ENCODE data around the gene RNF217. TPM values are rescaled to one million over a fixed set of nuclear protein-coding genes. Genes with fewer than 3 reads are reported as not detected.
A peak's percentile ranks its signal among the peaks of the same experiment; 100 is the strongest.

The RNF217 gene
- total and polyA plus RNA-seq, 5 donors from 2014 or later: 0.12 TPM; not detected in 4

GRCh38 chr6:125088963-125089362 is 126.7 kb downstream of the RNF217 start:
- Mint-ChIP-seq H3K27me3 (no peaks in the 10 kb centered on the region), H3K4me3 (no peak overlapping the region), H3K36me3 (no peaks in the 10 kb centered on the region), H3K27ac (no peak overlapping the region), H3K4me1 (no peaks in the 10 kb centered on the region), H3K9me3 (peaks cover 0 to 2% (median 0%) of the 10 kb centered on the region in 7 donors)
- H3K4me3 ChIP-seq (ENCODE audit: low read depth, low read length): no peak overlapping the region
- H3K4me1 ChIP-seq (ENCODE audit: control insufficient read depth, insufficient read depth, low read length, poor library complexity, severe bottlenecking): no peaks in the 10 kb centered on the region
- no peak for DNase-seq
- no peak for ATAC-seq (ENCODE audit: low read depth in 2 of 2)
- no peaks in the 10 kb centered on the region for H3K36me3 ChIP-seq (ENCODE audit: control insufficient read depth, insufficient read depth, low read length)
- H3K9me3 ChIP-seq (ENCODE audit: control insufficient read depth in 2 of 2, low read length in 2 of 2): no peaks in the 10 kb centered on the region
- no peak overlapping the region for H3K27ac ChIP-seq (ENCODE audit: insufficient read depth, low read length, poor library complexity, severe bottlenecking)
- H3K27me3 ChIP-seq (ENCODE audit: control insufficient read depth, insufficient read depth, low read length): no peaks in the 10 kb centered on the region

DNA sequence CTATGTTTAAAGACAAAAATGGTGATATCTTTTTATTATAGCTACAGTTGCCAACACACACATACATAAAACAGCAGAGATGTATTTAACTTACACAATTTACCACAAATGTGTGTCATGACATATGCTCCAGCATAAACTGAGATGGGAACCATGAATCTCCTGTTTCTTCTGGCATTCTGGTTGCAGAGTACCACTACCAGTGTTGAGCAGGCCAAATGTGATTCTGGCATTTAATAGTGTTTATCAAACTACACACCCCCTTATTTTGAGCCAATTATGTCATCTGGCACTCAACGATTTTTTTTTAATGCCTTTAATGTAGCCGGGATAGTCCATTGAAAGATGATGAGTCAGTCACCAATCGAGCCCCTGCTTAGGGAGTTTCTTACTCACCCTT is 132.3 kb downstream of the RNF217 start:
- H3K27ac Mint-ChIP-seq: no peak overlapping the region
- H3K4me1 Mint-ChIP-seq: no peaks in the 10 kb centered on the region
- Histone ChIP-seq H3K27ac (ENCODE audit: insufficient read depth, low read length, poor library complexity, severe bottlenecking) (no peak overlapping the region), H3K4me3 (ENCODE audit: low read depth, low read length) (no peak overlapping the region), H3K36me3 (ENCODE audit: control insufficient read depth, insufficient read depth, low read length) (no peaks in the 10 kb centered on the region), H3K9me3 (ENCODE audit: control insufficient read depth in 2 of 2, low read length in 2 of 2) (no peaks in the 10 kb centered on the region), H3K4me1 (ENCODE audit: control insufficient read depth, insufficient read depth, low read length, poor library complexity, severe bottlenecking) (no peaks in the 10 kb centered on the region), H3K27me3 (ENCODE audit: control insufficient read depth, insufficient read depth, low read length) (no peaks in the 10 kb centered on the region)
- H3K36me3 Mint-ChIP-seq: no peaks in the 10 kb centered on the region
- H3K27me3 Mint-ChIP-seq: peaks cover 19% of the 10 kb centered on the region
- H3K4me3 Mint-ChIP-seq: no peak overlapping the region
- ATAC-seq (ENCODE audit: low read depth in 2 of 2): no peak
- peaks cover 0 to 4% (median 0%) of the 10 kb centered on the region in 7 donors for H3K9me3 Mint-ChIP-seq
- no peak for DNase-seq

DNA sequence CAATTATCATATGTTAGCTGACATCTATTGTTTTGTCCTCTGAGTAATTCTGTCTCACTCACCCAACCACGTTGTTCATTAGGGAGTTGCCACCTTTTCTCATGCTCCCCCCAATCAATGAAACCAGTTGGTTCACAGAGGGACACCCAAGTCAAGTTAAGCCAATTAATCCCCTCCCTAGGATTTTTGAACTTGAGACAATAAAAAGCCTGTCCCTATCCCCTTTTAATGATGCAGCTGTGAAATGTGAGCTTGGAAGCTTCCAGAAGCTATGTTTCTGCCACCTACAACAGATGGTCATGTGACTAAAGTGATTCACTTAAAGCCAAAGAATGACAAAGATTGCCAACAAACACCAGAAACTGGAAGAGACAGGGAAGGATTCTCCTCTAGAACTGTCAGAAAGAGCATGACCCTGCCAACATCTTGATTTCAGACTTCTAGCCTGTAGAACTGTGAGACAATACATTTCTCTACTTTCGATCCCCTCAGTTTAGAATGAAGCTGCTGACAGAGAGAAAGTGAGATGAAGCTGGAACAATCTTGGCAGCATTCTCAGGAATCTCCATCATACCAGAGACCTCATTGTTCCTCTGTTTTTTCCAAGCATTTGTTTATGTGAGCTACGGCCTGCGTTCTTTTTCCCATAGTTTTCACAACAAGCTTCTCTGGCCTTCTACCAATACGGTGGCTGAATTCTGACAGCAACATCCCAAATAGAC is 133.5 kb downstream of the RNF217 start:
- DNase-seq (no peak), ATAC-seq (ENCODE audit: low read depth in 2 of 2) (no peak)
- no peaks in the 10 kb centered on the region for H3K27me3 ChIP-seq (ENCODE audit: control insufficient read depth, insufficient read depth, low read length)
- H3K36me3 ChIP-seq (ENCODE audit: control insufficient read depth, insufficient read depth, low read length): no peaks in the 10 kb centered on the region
- no peaks in the 10 kb centered on the region for H3K4me1 ChIP-seq (ENCODE audit: control insufficient read depth, insufficient read depth, low read length, poor library complexity, severe bottlenecking)
- no peak overlapping the region for H3K4me3 ChIP-seq (ENCODE audit: low read depth, low read length)
- Mint-ChIP-seq H3K27me3 (peaks cover 28% of the 10 kb centered on the region), H3K27ac (no peak overlapping the region), H3K4me3 (no peak overlapping the region), H3K9me3 (peaks cover 0 to 4% (median 0%) of the 10 kb centered on the region in 7 donors), H3K36me3 (no peaks in the 10 kb centered on the region), H3K4me1 (no peaks in the 10 kb centered on the region)
- H3K27ac ChIP-seq (ENCODE audit: insufficient read depth, low read length, poor library complexity, severe bottlenecking): no peak overlapping the region
- no peaks in the 10 kb centered on the region for H3K9me3 ChIP-seq (ENCODE audit: control insufficient read depth in 2 of 2, low read length in 2 of 2)

DNA sequence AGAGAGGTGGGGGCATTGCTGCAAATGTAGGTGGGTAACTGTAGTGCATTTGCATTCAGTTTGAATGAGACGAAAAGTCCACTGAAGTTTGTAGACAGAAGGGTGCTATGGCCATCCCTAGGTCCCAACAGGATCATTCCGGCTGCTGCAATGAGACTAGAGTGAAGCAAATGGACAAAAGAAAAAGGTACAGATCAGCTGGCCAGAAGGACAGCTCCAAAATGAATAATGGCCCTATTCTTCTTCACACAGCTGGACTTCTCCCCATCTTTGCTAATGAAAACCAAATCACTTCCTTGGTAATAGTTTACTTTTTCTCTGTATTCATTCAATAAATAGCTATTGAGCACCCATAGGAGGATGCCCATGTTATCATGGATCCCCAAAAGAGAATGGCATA is 134.9 kb downstream of the RNF217 start:
- H3K4me1 ChIP-seq (ENCODE audit: control insufficient read depth, insufficient read depth, low read length, poor library complexity, severe bottlenecking): no peaks in the 10 kb centered on the region
- Mint-ChIP-seq H3K36me3 (no peaks in the 10 kb centered on the region), H3K27me3 (peaks cover 33% of the 10 kb centered on the region), H3K4me3 (no peak overlapping the region), H3K4me1 (no peaks in the 10 kb centered on the region), H3K27ac (no peak overlapping the region), H3K9me3 (peaks cover 0 to 4% (median 0%) of the 10 kb centered on the region in 7 donors)
- DNase-seq (no peak), ATAC-seq (ENCODE audit: low read depth in 2 of 2) (no peak)
- H3K4me3 ChIP-seq (ENCODE audit: low read depth, low read length): no peak overlapping the region
- no peaks in the 10 kb centered on the region for H3K36me3 ChIP-seq (ENCODE audit: control insufficient read depth, insufficient read depth, low read length)
- no peak overlapping the region for H3K27ac ChIP-seq (ENCODE audit: insufficient read depth, low read length, poor library complexity, severe bottlenecking)
- no peaks in the 10 kb centered on the region for H3K27me3 ChIP-seq (ENCODE audit: control insufficient read depth, insufficient read depth, low read length)
- no peaks in the 10 kb centered on the region for H3K9me3 ChIP-seq (ENCODE audit: control insufficient read depth in 2 of 2, low read length in 2 of 2)

DNA sequence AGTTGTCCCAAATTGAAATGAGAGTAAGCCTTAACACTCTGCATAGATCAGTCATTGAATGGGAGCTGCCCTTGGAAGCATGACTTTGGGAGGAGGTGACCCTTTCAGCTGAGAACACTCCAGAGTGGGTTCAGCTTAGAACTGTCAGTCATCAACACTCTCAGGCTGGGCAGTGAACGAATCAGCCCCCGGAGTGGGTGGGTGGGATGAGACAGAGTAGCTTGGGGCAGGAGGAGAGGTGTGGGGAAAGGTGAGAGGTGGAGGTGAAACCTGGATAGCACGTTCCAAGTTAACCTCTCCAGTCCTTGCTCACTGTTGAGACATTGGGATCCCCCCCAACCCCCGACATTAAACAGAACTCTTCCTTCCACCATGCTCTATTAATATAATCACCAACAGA is 136.0 kb downstream of the RNF217 start:
- ATAC-seq (ENCODE audit: low read depth in 2 of 2) (no peak), DNase-seq (no peak)
- Histone ChIP-seq H3K4me3 (ENCODE audit: low read depth, low read length) (no peak overlapping the region), H3K9me3 (ENCODE audit: control insufficient read depth in 2 of 2, low read length in 2 of 2) (no peaks in the 10 kb centered on the region), H3K4me1 (ENCODE audit: control insufficient read depth, insufficient read depth, low read length, poor library complexity, severe bottlenecking) (no peaks in the 10 kb centered on the region), H3K36me3 (ENCODE audit: control insufficient read depth, insufficient read depth, low read length) (no peaks in the 10 kb centered on the region), H3K27me3 (ENCODE audit: control insufficient read depth, insufficient read depth, low read length) (no peaks in the 10 kb centered on the region), H3K27ac (ENCODE audit: insufficient read depth, low read length, poor library complexity, severe bottlenecking) (no peak overlapping the region)
- H3K9me3 Mint-ChIP-seq: peaks cover 0 to 4% (median 0%) of the 10 kb centered on the region in 7 donors
- H3K27me3 Mint-ChIP-seq: peaks cover 33% of the 10 kb centered on the region
- H3K4me1 Mint-ChIP-seq: no peaks in the 10 kb centered on the region
- H3K4me3 Mint-ChIP-seq: no peak overlapping the region
- no peak overlapping the region for H3K27ac Mint-ChIP-seq
- H3K36me3 Mint-ChIP-seq: no peaks in the 10 kb centered on the region

DNA sequence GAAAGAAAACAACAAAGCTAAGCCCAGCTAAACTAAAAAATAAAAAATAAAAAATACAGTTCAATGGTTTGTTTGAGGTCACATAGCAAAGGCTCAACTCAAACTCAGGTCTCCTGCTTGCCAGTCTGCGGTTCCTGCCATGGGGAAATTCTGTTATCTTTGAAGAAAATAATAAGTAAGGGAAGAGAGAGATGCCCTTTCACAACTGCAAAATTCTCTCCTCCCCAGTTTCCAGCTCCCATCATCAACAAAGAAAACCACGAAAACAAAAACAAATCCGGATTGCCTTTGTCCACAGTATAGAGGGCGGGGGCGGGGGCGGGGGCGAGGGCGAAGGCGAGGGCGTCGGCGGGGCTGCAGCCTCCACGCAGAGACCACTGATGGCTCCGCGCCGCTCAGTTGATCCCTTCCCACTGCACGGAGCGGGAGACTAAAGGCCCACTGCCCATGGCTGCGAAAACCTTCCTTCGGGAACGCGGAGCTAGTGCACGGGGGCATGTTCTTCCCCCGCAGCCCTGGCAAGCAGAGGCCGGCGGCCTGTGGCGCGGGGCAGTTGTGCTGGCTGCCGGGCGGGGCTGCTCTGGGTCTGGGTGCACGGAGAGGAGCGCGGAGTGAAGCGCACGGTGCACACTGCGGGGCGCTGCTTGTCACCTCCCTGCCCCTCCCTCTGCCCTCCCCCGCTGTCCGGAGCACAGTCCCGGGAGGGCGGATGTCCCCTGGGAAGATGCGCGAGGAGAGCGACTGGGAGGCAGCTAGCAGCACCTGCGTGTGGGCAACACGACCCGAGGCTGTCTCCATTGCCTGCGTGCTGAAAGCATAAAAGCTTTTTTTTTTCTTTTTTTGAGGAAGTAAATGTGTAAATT is 137.2 kb downstream of the RNF217 start:
- no peaks in the 10 kb centered on the region for H3K9me3 ChIP-seq (ENCODE audit: control insufficient read depth in 2 of 2, low read length in 2 of 2)
- Mint-ChIP-seq H3K9me3 (peaks cover 0 to 4% (median 0%) of the 10 kb centered on the region in 7 donors), H3K36me3 (no peaks in the 10 kb centered on the region), H3K27me3 (peaks cover 33% of the 10 kb centered on the region), H3K4me1 (no peaks in the 10 kb centered on the region), H3K27ac (no peak overlapping the region), H3K4me3 (peak overlapping the region in 1 of 4 donors; percentile 46)
- no peak overlapping the region for H3K4me3 ChIP-seq (ENCODE audit: low read depth, low read length)
- H3K36me3 ChIP-seq (ENCODE audit: control insufficient read depth, insufficient read depth, low read length): no peaks in the 10 kb centered on the region
- DNase-seq: peak in 1 of 3 donors; percentile 1
- H3K4me1 ChIP-seq (ENCODE audit: control insufficient read depth, insufficient read depth, low read length, poor library complexity, severe bottlenecking): no peaks in the 10 kb centered on the region
- ATAC-seq (ENCODE audit: low read depth in 2 of 2): peak in 1 of 2 donors; percentile 20
- no peaks in the 10 kb centered on the region for H3K27me3 ChIP-seq (ENCODE audit: control insufficient read depth, insufficient read depth, low read length)
- H3K27ac ChIP-seq (ENCODE audit: insufficient read depth, low read length, poor library complexity, severe bottlenecking): no peak overlapping the region

DNA sequence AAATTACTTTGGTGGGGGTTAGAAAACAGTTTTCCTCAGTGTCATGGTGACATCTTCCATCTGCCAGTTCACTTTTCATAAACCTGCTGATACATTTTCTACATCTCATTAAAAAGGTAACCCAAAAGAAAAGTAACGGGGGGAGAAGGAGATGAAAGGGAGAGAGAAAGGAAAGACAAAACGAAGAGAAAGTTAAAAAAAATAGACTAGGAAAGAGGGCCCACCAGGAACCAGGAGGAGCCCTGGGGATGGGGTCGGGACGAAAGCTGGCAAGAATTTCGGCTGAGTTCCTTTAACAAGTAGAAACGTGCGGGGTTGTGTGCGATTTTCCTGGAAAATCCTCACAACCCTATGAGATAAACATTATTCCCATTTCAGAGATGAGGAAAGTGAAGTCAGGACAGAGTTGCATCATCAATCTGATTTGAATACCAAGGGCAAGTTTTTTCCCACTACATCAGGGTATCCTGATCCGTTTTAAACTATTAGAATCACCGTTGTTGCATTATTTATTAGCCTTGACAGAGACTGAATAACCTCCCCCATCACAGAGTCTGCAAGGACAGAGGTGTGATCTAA is 137.9 kb downstream of the RNF217 start:
- ATAC-seq (ENCODE audit: low read depth in 2 of 2): no peak
- Histone ChIP-seq H3K27me3 (ENCODE audit: control insufficient read depth, insufficient read depth, low read length) (no peaks in the 10 kb centered on the region), H3K9me3 (ENCODE audit: control insufficient read depth in 2 of 2, low read length in 2 of 2) (no peaks in the 10 kb centered on the region), H3K36me3 (ENCODE audit: control insufficient read depth, insufficient read depth, low read length) (no peaks in the 10 kb centered on the region), H3K27ac (ENCODE audit: insufficient read depth, low read length, poor library complexity, severe bottlenecking) (no peak overlapping the region), H3K4me1 (ENCODE audit: control insufficient read depth, insufficient read depth, low read length, poor library complexity, severe bottlenecking) (no peaks in the 10 kb centered on the region), H3K4me3 (ENCODE audit: low read depth, low read length) (no peak overlapping the region)
- H3K9me3 Mint-ChIP-seq: peaks cover 0 to 4% (median 0%) of the 10 kb centered on the region in 7 donors
- H3K36me3 Mint-ChIP-seq: no peaks in the 10 kb centered on the region
- H3K4me3 Mint-ChIP-seq: peak overlapping the region in 1 of 4 donors; percentile 46
- H3K27me3 Mint-ChIP-seq: peaks cover 33% of the 10 kb centered on the region
- DNase-seq: no peak
- H3K4me1 Mint-ChIP-seq: no peaks in the 10 kb centered on the region
- H3K27ac Mint-ChIP-seq: no peak overlapping the region
